Fibroblast of villous mesenchyme (primary cell): Measurements from ENCODE around the gene CAPN9. TPM values are rescaled to one million over a fixed set of nuclear protein-coding genes. Genes with fewer than 3 reads are reported as not detected.

Experiments
- DNase-seq: peaks from one replicate; pipeline ENCODE4 v3.0.0-alpha.2; 2010; ENCODE audit warnings: low read depth
- H3K4me3 ChIP-seq: 2 replicates; pipeline ENCODE4 v1.5.1; 2011; ENCODE audit warnings: low read depth, mild to moderate bottlenecking, low read length
- CTCF ChIP-seq: IDR thresholded peaks from 2 replicates; pipeline ENCODE4 v1.5.1; 2012; ENCODE audit warnings: low read depth, mild to moderate bottlenecking, low read length; ENCODE audit not compliant: insufficient read depth
- total RNA-seq: library from RNA; depleted of rRNA; stranded (reverse); fragments of >200 nt; gene quantifications from 2 replicates; pipeline ENCODE4 v1.2.3, GENCODE V29; 2012

CAPN9 gene
- total RNA-seq, 1 donor, result not detected

DNA sequence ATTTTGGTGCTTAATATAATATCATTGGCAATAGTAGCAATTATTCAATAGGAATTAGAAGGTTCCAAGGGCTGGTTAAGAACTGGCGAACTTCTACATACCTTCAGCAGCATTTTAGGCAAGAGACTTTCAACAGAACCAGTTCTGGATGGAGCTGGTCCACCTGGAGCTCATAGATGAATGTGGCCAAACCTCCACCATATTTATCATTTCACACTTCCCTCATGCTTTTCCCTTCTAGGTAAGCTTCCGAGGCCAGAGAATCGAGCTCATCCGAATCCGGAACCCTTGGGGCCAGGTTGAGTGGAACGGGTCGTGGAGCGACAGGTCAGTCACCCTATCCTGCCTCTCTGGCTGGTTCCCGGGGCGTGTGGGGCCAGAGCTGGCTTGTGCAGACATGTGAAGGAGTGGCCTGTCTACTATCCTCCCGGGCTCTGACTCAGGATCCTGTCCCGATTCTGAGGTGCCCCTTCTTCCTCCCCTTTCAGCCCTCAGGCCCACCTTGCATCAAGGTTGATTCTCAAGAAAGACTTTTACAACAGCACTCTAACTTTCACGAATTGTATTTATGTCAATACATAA lies 24.7 kb downstream of the CAPN9 start:
- no peak overlapping the region for H3K4me3 ChIP-seq
- no peak for DNase-seq
- TF ChIP-seq CTCF, result no peak

GRCh38 chr1:230772457-230773395 lies 25.5 kb downstream of the CAPN9 start:
- peak; percentile 77 for DNase-seq
- TF ChIP-seq CTCF, result peak; percentile 75
- H3K4me3 ChIP-seq, result no peak overlapping the region

- no peak for TF ChIP-seq CTCF
- no peak overlapping the region for H3K4me3 ChIP-seq
- no peak for DNase-seq
These were observed 26.3 kb downstream of the CAPN9 start for GRCh38 chr1:230773396-230774033.

DNA sequence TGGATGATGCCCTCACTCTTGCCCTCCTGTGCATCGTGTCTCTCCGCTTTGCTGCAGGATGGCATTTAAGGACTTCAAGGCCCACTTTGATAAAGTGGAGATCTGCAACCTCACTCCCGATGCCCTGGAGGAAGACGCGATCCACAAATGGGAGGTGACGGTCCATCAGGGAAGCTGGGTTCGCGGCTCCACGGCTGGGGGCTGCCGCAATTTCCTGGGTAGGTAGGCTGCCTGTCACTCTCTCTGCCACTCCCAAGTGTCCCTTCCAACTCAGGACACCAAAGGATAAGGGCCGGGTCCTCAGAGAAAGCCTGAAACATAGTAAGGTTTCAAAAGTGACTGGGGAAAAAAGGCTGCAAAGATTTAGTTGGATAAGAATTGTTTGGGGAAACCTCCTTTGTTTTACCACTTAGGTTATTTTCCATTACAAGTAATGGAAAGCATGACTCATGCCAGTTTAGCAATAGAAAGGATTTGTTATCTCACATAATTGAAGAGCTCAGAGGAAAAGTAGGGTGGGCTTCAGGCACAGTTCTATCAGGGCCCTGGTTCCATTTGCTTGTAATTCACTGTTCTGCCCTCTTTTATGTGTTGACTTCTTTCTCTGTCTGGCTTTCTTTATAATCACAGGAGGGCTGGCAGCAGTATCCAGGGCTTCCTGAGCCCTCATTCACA lies 31.9 kb downstream of the CAPN9 start:
- H3K4me3 ChIP-seq, result no peak overlapping the region
- DNase-seq, result peak; percentile 46
- TF ChIP-seq CTCF, result no peak

DNA sequence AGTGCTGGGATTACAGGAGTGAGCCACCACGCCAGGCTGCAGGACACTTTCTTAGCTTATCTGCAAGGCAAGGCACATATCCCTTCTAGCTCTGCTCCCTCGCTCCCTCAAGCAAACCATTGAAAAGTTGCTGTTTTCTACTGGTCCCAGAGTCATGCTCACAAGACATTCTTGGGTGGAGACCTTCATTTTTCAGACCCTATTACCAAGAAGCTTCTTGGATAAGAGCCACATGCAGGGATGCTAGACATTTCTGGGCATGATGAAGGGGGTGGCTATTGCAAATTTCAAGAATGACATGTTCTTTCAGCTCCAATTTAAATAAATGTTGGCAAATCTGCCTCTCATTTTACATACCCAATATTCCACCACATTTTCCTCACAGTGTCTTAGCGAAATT lies 33.9 kb downstream of the CAPN9 start:
- DNase-seq, result no peak
- no peak for TF ChIP-seq CTCF
- H3K4me3 ChIP-seq, result no peak overlapping the region

GRCh38 chr1:230781594-230781993 lies 34.4 kb downstream of the CAPN9 start:
- TF ChIP-seq CTCF, result no peak
- DNase-seq, result no peak

More at GRCh38 chr1:230781594-230781993, 34.4 kb downstream of the CAPN9 start:
- no peak overlapping the region for H3K4me3 ChIP-seq
